Keratinocyte (primary cell): ENCODE data around the gene TLR1.

Source experiments
- CTCF ChIP-seq, 3 experiments: IDR thresholded peaks in 1 of 3; conservative IDR thresholded peaks in 1 of 3; optimal IDR thresholded peaks in 1 of 3; 2 replicates in 2 of 3; 3 replicates in 1 of 3; pipeline versions ENCODE3 to v1.5.1; 2011; ENCODE audit warnings: low read length in 3 of 3, mild to moderate bottlenecking in 3 of 3, moderate library complexity in 2 of 3, control low read depth in 1 of 3, inconsistent platforms in 1 of 3; ENCODE audit not compliant: insufficient read depth in 2 of 3; ENCODE audit errors: extremely low read depth in 1 of 3
- EZH2 ChIP-seq: IDR thresholded peaks from one replicate; pipeline ENCODE4 v1.6.1; 2012; ENCODE audit warnings: inconsistent platforms, mild to moderate bottlenecking, low read length, moderate library complexity

- TF ChIP-seq CTCF (optimal IDR thresholded peaks at IDR 0.05 in 1 of 3, IDR thresholded peaks at IDR 0.05 in 1 of 3, conservative IDR thresholded peaks at IDR 0.05 in 1 of 3; ENCODE audit: extremely low read depth in 1 of 3, insufficient read depth in 2 of 3, low read length in 3 of 3): no peak
- TF ChIP-seq EZH2: no peak
Observed at GRCh38 chr4:38751341-38752010, 53.1 kb downstream of the TLR1 start.
